GM12875 (cell line): ENCODE data around the gene TAL1.

Experiments
- H3K4me3 ChIP-seq: one replicate; pipeline ENCODE4 v1.5.1; 2011; ENCODE audit warnings: low read depth, low read length, control low read depth
- TF ChIP-seq, protein P1 (sequence below): IDR thresholded peaks from 2 replicates; pipeline ENCODE4 v1.5.1; 2011; ENCODE audit warnings: low read depth, mild to moderate bottlenecking, control low read depth, inconsistent platforms, low read length, moderate library complexity, borderline replicate concordance; ENCODE audit not compliant: insufficient read depth

The TAL1 gene

DNA sequence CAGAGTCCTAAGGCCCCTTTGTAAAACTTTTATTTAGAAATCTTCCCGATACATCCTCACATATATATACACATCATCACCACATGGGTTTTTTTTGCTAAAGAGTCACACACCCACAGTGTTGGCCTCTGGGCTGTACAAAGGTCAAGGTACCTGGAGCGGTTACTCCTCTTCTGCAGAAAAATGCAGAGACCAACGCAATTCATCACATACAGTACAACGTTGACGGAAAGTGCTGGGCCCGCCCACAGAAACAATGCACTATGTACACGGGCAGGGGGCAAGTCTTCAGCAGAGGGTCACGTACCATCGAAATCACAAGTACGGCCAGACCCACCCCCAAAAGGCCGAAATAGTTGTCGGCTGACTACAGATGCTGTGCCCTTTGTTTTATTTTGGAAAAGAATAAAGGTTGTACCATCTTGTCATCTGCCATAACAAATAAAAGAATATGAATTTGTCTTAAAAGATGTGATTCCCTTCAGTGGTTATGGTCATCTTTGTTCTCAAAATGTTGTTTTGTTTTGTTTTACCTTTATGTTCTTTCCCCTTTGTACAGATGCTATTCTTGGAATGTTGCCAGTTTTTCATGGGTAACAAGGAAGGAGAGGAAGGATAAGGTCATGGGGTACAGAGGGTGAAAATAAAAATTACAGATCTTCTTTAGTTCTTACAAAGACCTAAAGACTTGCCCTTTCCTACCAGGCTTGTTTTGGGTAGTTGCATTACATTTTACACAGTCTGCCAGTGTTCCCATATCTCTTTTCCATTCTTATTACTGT, 15.6 kb downstream of the TAL1 start:
- TF ChIP-seq, protein P1, sequence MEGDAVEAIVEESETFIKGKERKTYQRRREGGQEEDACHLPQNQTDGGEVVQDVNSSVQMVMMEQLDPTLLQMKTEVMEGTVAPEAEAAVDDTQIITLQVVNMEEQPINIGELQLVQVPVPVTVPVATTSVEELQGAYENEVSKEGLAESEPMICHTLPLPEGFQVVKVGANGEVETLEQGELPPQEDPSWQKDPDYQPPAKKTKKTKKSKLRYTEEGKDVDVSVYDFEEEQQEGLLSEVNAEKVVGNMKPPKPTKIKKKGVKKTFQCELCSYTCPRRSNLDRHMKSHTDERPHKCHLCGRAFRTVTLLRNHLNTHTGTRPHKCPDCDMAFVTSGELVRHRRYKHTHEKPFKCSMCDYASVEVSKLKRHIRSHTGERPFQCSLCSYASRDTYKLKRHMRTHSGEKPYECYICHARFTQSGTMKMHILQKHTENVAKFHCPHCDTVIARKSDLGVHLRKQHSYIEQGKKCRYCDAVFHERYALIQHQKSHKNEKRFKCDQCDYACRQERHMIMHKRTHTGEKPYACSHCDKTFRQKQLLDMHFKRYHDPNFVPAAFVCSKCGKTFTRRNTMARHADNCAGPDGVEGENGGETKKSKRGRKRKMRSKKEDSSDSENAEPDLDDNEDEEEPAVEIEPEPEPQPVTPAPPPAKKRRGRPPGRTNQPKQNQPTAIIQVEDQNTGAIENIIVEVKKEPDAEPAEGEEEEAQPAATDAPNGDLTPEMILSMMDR, result no peak
- no peak overlapping the region for H3K4me3 ChIP-seq

DNA sequence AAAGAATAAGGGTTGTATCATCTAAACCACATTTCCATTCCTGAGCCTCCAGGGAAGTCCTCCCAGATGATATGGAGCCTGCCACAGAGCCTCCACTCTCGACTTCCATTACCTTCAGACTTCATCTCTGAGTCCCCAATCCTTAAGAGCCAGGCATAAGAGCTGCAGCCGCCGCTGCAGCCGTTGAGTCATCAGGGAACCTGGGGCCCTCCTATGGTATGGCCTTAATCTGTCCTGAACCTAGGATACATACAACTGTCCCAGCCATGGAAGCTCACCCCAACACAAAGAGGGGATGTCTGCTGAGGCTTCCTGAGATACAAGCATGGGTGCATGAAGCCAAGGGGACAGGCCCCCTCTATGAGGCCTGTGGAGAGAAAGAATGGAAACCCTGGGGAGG, 16.3 kb downstream of the TAL1 start:
- TF ChIP-seq, protein P1, result no peak
- no peak overlapping the region for H3K4me3 ChIP-seq

DNA sequence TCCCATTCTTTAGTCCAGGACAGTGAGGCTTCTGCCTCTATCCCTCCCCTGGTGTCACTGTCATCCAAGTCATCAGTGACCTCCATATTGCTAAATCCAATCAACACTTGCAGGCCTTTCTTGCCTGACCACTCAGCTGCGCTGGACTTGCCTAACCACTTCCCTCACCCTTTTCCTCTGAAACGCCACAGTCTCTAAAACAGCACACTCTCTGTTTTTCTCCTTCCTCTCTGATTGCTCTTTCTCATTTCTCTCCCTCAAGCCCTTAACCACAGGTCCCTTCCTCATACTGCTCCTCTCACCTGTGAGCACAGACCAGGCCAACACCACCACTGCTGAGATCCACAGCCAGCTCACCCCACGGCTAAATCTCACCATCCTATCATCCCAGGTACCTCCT, 17.5 kb downstream of the TAL1 start:
- TF ChIP-seq, protein P1, result no peak
- no peak overlapping the region for H3K4me3 ChIP-seq

DNA sequence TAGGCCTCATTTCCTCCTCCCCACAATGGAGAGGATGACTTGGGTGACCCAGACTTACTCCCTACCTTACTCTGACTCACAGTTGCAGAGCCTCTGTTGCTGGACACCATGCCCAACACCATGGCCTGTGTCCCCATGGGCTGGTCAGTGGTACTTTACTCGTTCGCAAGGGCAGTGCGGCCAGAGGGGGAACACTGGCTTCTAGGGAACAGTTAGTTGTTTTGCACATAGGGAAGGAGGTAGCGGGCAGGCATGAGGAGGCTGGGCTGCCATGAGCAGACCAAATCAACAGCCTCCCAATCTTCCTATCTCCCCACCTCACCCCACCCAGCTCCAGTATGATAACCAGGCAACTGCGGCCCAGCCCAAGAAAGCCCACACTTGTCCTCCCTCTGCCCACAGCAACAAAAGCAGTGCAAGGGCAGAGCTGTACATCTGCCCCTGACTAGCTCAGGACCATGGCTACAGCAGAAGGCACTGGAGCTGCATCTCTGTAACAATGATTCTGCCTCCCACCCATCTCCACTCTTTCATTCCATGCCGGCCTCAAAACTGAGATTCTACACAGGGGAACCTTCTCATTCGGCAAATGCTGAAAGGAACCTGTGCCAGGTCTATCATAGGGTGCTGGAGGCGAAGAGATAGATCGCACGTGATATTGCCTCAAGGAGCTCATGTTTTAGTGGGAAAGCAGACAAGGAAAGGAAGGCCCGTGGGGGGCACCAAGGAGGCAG, 18.6 kb downstream of the TAL1 start:
- H3K4me3 ChIP-seq, result no peak overlapping the region
- TF ChIP-seq, protein P1, result no peak

DNA sequence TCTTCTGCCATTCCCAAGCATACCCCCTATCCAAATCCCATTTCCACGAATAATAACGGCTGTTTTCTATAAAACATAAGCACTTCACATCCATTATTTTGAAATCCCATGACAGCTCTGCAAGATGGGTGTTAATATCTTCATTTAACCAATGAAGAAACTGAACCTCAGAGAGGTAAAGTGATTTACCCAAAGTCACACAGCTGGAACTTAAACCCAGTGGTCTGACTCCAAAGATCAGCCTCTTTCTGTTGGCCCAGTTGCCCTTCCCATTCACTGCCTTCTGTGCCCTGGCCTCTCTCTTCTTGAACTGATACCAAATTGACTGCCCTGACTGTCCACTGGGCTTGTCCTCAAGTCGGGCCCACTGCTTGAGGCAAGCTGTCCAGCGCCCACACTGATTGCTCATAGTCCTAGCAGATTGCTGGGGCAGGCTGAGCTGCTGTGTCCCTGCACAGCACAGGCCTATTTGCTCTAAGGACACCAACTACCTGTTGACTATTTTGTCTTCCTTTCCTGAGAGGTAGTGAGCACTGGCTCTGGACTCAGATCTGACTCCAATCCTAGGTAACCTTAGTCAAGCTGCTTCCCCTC, 19.3 kb downstream of the TAL1 start:
- TF ChIP-seq, protein P1, result no peak
- H3K4me3 ChIP-seq, result no peak overlapping the region

DNA sequence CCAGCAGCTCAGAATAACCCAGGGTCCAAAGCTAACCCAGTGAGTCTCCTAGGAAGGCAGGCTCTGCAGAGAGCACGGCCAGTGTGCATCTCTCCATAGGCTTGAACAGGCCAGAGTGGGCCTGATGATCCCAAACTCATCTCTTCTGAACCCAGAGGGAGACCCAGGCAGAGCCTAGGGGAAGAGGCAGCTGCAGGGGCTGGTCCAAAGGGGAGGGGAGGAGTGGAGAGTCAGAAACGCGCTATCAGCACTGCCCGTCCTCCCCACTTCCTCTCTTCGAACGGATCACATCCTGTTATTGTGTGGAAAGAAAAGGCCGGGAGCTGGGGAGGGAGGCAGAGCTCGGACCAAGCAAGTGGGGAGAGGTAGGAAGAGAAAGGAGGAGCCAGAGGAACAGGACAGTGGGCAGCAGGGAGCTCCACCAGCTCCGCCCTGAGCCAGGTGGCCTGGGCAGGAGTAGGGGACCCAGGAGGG, 20.2 kb downstream of the TAL1 start:
- TF ChIP-seq, protein P1, result no peak

More for the DNA sequence above, 20.2 kb downstream of the TAL1 start:
- H3K4me3 ChIP-seq, result no peak overlapping the region
